ENCODE results near the gene ENPP1.

- TF ChIP-seq CTCF (IDR thresholded peaks at IDR 0.05): no peak
- no peak for TF ChIP-seq POLR2A (IDR thresholded peaks at IDR 0.05)
Measured at GRCh38 chr6:131770776-131771175, 37.0 kb upstream of the ENPP1 start.

Data from heart left ventricle (tissue), 13 donors.